Liver (tissue), 9 donors: Measurements from ENCODE around the gene CNKSR1. TPM values are rescaled to one million over a fixed set of nuclear protein-coding genes. Genes with fewer than 3 reads are reported as not detected.

Experiments used
- DNase-seq: peaks from one replicate; pipeline ENCODE4 v3.0.0-alpha.2; 2017; ENCODE audit warnings: low spot score
- H3K27ac ChIP-seq, 2 donors: one replicate each; pipeline ENCODE4 v1.7.0; 2013; ENCODE audit warnings: inconsistent platforms in 2 of 2, low read length in 2 of 2, control low read depth in 1 of 2, low read depth in 1 of 2, mild to moderate bottlenecking in 1 of 2
- H3K27me3 ChIP-seq, 4 donors: one replicate each; pipeline versions ENCODE4 v1.6.1 to v1.7.0; 2013; ENCODE audit warnings: low read length in 3 of 4, inconsistent platforms in 1 of 4, mild to moderate bottlenecking in 1 of 4, moderate library complexity in 1 of 4; ENCODE audit not compliant: control insufficient read depth in 4 of 4, insufficient read depth in 4 of 4
- H3K36me3 ChIP-seq, 4 donors: one replicate each; pipeline versions ENCODE4 v1.6.1 to v1.7.0; 2013; ENCODE audit warnings: low read length in 3 of 4, mild to moderate bottlenecking in 3 of 4, low read depth in 1 of 4, moderate library complexity in 1 of 4; ENCODE audit not compliant: control insufficient read depth in 4 of 4, insufficient read depth in 3 of 4
- H3K4me1 ChIP-seq, 4 donors: one replicate each; pipeline versions ENCODE4 v1.6.1 to v1.7.0; 2013; ENCODE audit warnings: low read length in 3 of 4, mild to moderate bottlenecking in 3 of 4, moderate library complexity in 1 of 4; ENCODE audit not compliant: control insufficient read depth in 4 of 4, insufficient read depth in 4 of 4
- H3K4me3 ChIP-seq, 3 donors: one replicate each; pipeline versions ENCODE4 v1.6.1 to v1.7.0; 2013; ENCODE audit warnings: low read length in 3 of 3, control low read depth in 1 of 3, low read depth in 1 of 3, mild to moderate bottlenecking in 1 of 3
- H3K9ac ChIP-seq, 2 donors: one replicate each; pipeline ENCODE4 v1.7.0; 2013; ENCODE audit warnings: low read length in 2 of 2, mild to moderate bottlenecking in 2 of 2, moderate library complexity in 2 of 2, control low read depth in 1 of 2, low read depth in 1 of 2
- H3K9me3 ChIP-seq, 4 donors: one replicate each; pipeline versions ENCODE4 v1.6.1 to v1.7.0; 2013; ENCODE audit warnings: low read length in 3 of 4; ENCODE audit not compliant: control insufficient read depth in 4 of 4
- EGR1 ChIP-seq, 2 donors: IDR thresholded peaks; 2 replicates each; pipeline ENCODE4 v1.6.1; 2016 to 2018; ENCODE audit warnings: antibody characterized with exemption in 2 of 2, low read depth in 2 of 2
- HNF4A ChIP-seq, 2 donors: conservative IDR thresholded peaks; 2 replicates each; pipeline ENCODE4 v1.6.1; 2016; ENCODE audit warnings: antibody characterized with exemption in 2 of 2, mild to moderate bottlenecking in 2 of 2
- HNF4G ChIP-seq: IDR thresholded peaks from 2 replicates; pipeline ENCODE4 v1.6.1; 2016; ENCODE audit warnings: antibody characterized with exemption
- JUND ChIP-seq, 2 donors: IDR thresholded peaks; 2 replicates each; pipeline ENCODE4 v1.6.1; 2016; ENCODE audit warnings: antibody characterized with exemption in 2 of 2
- RXRA ChIP-seq, 2 donors: IDR thresholded peaks; 2 replicates each; pipeline ENCODE4 v1.6.1; 2017 to 2018; ENCODE audit warnings: antibody characterized with exemption in 2 of 2, mild to moderate bottlenecking in 1 of 2
- TAF1 ChIP-seq: conservative IDR thresholded peaks from 2 replicates; pipeline ENCODE4 v1.6.1; 2016; ENCODE audit warnings: antibody characterized with exemption, mild to moderate bottlenecking
- WGBS: extraction: QIAGEN DNeasy Blood & Tissue Kit; methylation state at CpG from one replicate; pipeline ENCODE4 v1.1.7; 2013; 5-methylcytosine and 5-hydroxymethylcytosine counted together
- polyA plus RNA-seq, 2 donors: library from polyadenylated mRNA; stranded (reverse) in 1 of 2; unstranded in 1 of 2; fragments of 200-250 nt in 1 of 2; fragments of >200 nt in 1 of 2; fragmentation: Nextera tagmentation in 1 of 2; extraction: Ambion mirVana in 1 of 2; gene quantifications; one replicate each; pipeline versions ENCODE4 v1.2.1 to v1.2.3, GENCODE V29; 2013 to 2015
- total RNA-seq, 2 donors: library from RNA; depleted of rRNA; stranded (reverse); fragments of >200 nt; gene quantifications; one replicate each; pipeline ENCODE4 v1.2.3, GENCODE V29; 2014
- TF ChIP-seq, protein P1 (sequence below): IDR thresholded peaks from 2 replicates; pipeline ENCODE4 v1.6.1; 2016; ENCODE audit warnings: antibody characterized with exemption, mild to moderate bottlenecking
- TF ChIP-seq, protein P2 (sequence below): IDR thresholded peaks from 2 replicates; pipeline ENCODE4 v1.6.1; 2016; ENCODE audit warnings: antibody characterized with exemption
- donor health status: healthy.
- donor health status: healthy.
- donor health status: healthy.
- donor health status: healthy.
- donor health status: healthy.

CNKSR1 gene
- total and polyA plus RNA-seq, 4 donors = 0.48 to 2.2 (median 0.87) TPM

GRCh38 chr1:26132128-26132833 lies 45.0 kb upstream of the CNKSR1 start:
- no peak for TF ChIP-seq EGR1 (IDR thresholded peaks at IDR 0.05; ENCODE audit: low read depth in 2 of 2)
- no peaks in the 10 kb centered on the region for H3K36me3 ChIP-seq
- WGBS = 89% methylated on average over 5 of the region's 5 CpGs
- H3K27me3 ChIP-seq = no peaks in the 10 kb centered on the region
- no peak overlapping the region for H3K27ac ChIP-seq
- no peaks in the 10 kb centered on the region for H3K9me3 ChIP-seq
- no peak overlapping the region for H3K9ac ChIP-seq
- DNase-seq = no peak
- H3K4me1 ChIP-seq = peaks cover 2 to 9% (median 4%) of the 10 kb centered on the region in 4 donors
- H3K4me3 ChIP-seq = no peak overlapping the region

GRCh38 chr1:26132834-26133167 lies 44.5 kb upstream of the CNKSR1 start:
- DNase-seq = no peak
- Histone ChIP-seq H3K27ac (no peak overlapping the region), H3K9ac (no peak overlapping the region), H3K36me3 (no peaks in the 10 kb centered on the region), H3K4me1 (peaks cover 2 to 9% (median 4%) of the 10 kb centered on the region in 4 donors), H3K9me3 (no peaks in the 10 kb centered on the region), H3K27me3 (no peaks in the 10 kb centered on the region), H3K4me3 (no peak overlapping the region)
- 94% methylated on average over 2 of the region's 2 CpGs for WGBS
- no peak for TF ChIP-seq JUND (IDR thresholded peaks at IDR 0.05)
- TF ChIP-seq, protein P1, sequence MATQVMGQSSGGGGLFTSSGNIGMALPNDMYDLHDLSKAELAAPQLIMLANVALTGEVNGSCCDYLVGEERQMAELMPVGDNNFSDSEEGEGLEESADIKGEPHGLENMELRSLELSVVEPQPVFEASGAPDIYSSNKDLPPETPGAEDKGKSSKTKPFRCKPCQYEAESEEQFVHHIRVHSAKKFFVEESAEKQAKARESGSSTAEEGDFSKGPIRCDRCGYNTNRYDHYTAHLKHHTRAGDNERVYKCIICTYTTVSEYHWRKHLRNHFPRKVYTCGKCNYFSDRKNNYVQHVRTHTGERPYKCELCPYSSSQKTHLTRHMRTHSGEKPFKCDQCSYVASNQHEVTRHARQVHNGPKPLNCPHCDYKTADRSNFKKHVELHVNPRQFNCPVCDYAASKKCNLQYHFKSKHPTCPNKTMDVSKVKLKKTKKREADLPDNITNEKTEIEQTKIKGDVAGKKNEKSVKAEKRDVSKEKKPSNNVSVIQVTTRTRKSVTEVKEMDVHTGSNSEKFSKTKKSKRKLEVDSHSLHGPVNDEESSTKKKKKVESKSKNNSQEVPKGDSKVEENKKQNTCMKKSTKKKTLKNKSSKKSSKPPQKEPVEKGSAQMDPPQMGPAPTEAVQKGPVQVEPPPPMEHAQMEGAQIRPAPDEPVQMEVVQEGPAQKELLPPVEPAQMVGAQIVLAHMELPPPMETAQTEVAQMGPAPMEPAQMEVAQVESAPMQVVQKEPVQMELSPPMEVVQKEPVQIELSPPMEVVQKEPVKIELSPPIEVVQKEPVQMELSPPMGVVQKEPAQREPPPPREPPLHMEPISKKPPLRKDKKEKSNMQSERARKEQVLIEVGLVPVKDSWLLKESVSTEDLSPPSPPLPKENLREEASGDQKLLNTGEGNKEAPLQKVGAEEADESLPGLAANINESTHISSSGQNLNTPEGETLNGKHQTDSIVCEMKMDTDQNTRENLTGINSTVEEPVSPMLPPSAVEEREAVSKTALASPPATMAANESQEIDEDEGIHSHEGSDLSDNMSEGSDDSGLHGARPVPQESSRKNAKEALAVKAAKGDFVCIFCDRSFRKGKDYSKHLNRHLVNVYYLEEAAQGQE = no peak
- no peak for TF ChIP-seq TAF1
- TF ChIP-seq, protein P2, sequence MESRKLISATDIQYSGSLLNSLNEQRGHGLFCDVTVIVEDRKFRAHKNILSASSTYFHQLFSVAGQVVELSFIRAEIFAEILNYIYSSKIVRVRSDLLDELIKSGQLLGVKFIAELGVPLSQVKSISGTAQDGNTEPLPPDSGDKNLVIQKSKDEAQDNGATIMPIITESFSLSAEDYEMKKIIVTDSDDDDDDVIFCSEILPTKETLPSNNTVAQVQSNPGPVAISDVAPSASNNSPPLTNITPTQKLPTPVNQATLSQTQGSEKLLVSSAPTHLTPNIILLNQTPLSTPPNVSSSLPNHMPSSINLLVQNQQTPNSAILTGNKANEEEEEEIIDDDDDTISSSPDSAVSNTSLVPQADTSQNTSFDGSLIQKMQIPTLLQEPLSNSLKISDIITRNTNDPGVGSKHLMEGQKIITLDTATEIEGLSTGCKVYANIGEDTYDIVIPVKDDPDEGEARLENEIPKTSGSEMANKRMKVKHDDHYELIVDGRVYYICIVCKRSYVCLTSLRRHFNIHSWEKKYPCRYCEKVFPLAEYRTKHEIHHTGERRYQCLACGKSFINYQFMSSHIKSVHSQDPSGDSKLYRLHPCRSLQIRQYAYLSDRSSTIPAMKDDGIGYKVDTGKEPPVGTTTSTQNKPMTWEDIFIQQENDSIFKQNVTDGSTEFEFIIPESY = no peak

DNA sequence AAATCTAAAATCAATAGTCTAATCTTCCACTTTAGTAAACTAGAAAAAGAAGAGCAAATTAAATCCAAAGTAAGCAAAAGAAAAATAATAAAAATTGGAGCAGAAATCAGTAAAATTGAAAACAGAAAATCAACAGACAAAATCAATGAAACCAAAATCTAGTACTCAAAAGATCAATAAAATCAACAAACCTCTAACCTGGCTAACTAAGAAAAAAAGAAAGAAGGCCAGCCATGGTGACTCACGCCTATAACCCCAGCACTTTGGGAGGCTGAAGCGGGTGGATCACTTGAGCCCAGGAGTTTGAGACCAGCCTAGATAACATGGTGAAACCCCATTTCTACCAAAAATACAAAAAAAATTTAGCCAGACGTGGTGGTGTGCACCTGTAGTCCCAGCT lies 42.8 kb upstream of the CNKSR1 start:
- H3K9me3 ChIP-seq = no peaks in the 10 kb centered on the region
- TF ChIP-seq RXRA (IDR thresholded peaks at IDR 0.05) (no peak), HNF4G (no peak), JUND (IDR thresholded peaks at IDR 0.05) (peak; percentile 43 to 45), HNF4A (conservative IDR thresholded peaks at IDR 0.05) (no peak)
- no peak for DNase-seq
- WGBS = 67% methylated on average over 3 of the region's 3 CpGs
- peaks cover 2 to 9% (median 4%) of the 10 kb centered on the region in 4 donors for H3K4me1 ChIP-seq
- no peak overlapping the region for H3K4me3 ChIP-seq
- H3K27ac ChIP-seq = no peak overlapping the region
- H3K27me3 ChIP-seq = no peaks in the 10 kb centered on the region
- no peak overlapping the region for H3K9ac ChIP-seq
- no peaks in the 10 kb centered on the region for H3K36me3 ChIP-seq
